Measurements from ENCODE around the gene CYP2C19.
"Not testable (repeated sequence)": the region's sequence is repeated elsewhere in the genome, so short reads cannot be mapped to it uniquely, and the experiment has no call there.

Gene CYP2C19

GRCh38 chr10:94762393-94762792, at the start of gene CYP2C19:
TSS of gene CYP2C19 (plus strand) at chr10:94762681. CDS start at chr10:94762706, 25 bp downstream.
- intact Hi-C loops (cut with DNase I) = no loop called here
- DNase-seq = no peak

GRCh38 chr10:94725871-94726270, 36.6 kb upstream of the CYP2C19 start:
- intact Hi-C loops (cut with DNase I) = no loop called here
- peak in 6 of 42 donors; percentile 2 to 46 (median 15) for DNase-seq

- DNase-seq = no peak
- intact Hi-C loops (cut with DNase I) = no loop called here
These were observed 27.3 kb upstream of the CYP2C19 start for GRCh38 chr10:94735197-94735596.

- intact Hi-C loops (cut with DNase I) = no loop called here
- no peak for DNase-seq
These were observed 23.9 kb upstream of the CYP2C19 start for GRCh38 chr10:94738588-94738987.

GRCh38 chr10:94747137-94747536, 15.3 kb upstream of the CYP2C19 start:
- no peak for DNase-seq
- intact Hi-C loops (cut with DNase I) = no loop called here

GRCh38 chr10:94747838-94748237, 14.6 kb upstream of the CYP2C19 start:
- no peak for DNase-seq
- intact Hi-C loops (cut with DNase I) = no loop called here

GRCh38 chr10:94757916-94758315, 4.6 kb upstream of the CYP2C19 start:
- intact Hi-C loops (cut with DNase I) = no loop called here
- DNase-seq = no peak

- no peak for DNase-seq
- intact Hi-C loops (cut with DNase I) = no loop called here
These were observed 1.8 kb upstream of the CYP2C19 start for GRCh38 chr10:94760586-94761178.

- DNase-seq; intact Hi-C loops (cut with DNase I): not testable (repeated sequence)
These were observed 12.9 kb downstream of the CYP2C19 start for GRCh38 chr10:94775425-94775824.

GRCh38 chr10:94777886-94778458, 15.5 kb downstream of the CYP2C19 start:
- intact Hi-C loops (cut with DNase I) = no loop called here
- DNase-seq = no peak

- intact Hi-C loops (cut with DNase I) = no loop called here
- no peak for DNase-seq
These were observed 18.4 kb downstream of the CYP2C19 start for GRCh38 chr10:94780844-94781243.

GRCh38 chr10:94784256-94784655, 21.8 kb downstream of the CYP2C19 start:
- no peak for DNase-seq
- intact Hi-C loops (cut with DNase I) = no loop called here

- intact Hi-C loops (cut with DNase I) = no loop called here
These were observed 22.7 kb downstream of the CYP2C19 start for GRCh38 chr10:94785211-94785610.

GRCh38 chr10:94800551-94800950, 38.1 kb downstream of the CYP2C19 start:
- intact Hi-C loops (cut with DNase I) = not testable (repeated sequence)

More at GRCh38 chr10:94785211-94785610, 22.7 kb downstream of the CYP2C19 start:
- no peak for DNase-seq

GRCh38 chr10:94803307-94803706, 40.8 kb downstream of the CYP2C19 start:
- intact Hi-C loops (cut with DNase I) = no loop called here
- no peak for DNase-seq

More at GRCh38 chr10:94800551-94800950, 38.1 kb downstream of the CYP2C19 start:
- not testable (repeated sequence) for DNase-seq

GRCh38 chr10:94830025-94830424, 67.5 kb downstream of the CYP2C19 start:
- DNase-seq; intact Hi-C loops (cut with DNase I): not testable (repeated sequence)

GRCh38 chr10:94846204-94846603, 83.7 kb downstream of the CYP2C19 start:
- intact Hi-C loops (cut with DNase I) = no loop called here
- no peak for DNase-seq

GRCh38 chr10:94850766-94851165, 88.3 kb downstream of the CYP2C19 start:
- intact Hi-C loops (cut with DNase I) = no loop called here
- DNase-seq = no peak

GRCh38 chr10:94851263-94851662, 88.8 kb downstream of the CYP2C19 start:
- intact Hi-C loops (cut with DNase I) = no loop called here

GRCh38 chr10:94852438-94852837, 90.0 kb downstream of the CYP2C19 start:
- intact Hi-C loops (cut with DNase I) = no loop called here

More at GRCh38 chr10:94851263-94851662, 88.8 kb downstream of the CYP2C19 start:
- no peak for DNase-seq

GRCh38 chr10:94853065-94853464, 90.6 kb downstream of the CYP2C19 start:
- DNase-seq = no peak
- intact Hi-C loops (cut with DNase I) = no loop called here

More at GRCh38 chr10:94852438-94852837, 90.0 kb downstream of the CYP2C19 start:
- no peak for DNase-seq
